IMR-90 (cell line): ENCODE data around the gene STXBP6. TPM values are rescaled to one million over a fixed set of nuclear protein-coding genes. Genes with fewer than 3 reads are reported as not detected.

Experiments used
- ATAC-seq: fragments of 200-7000 bp; cut with Tn5 transposase; 2 replicates; pipeline ENCODE4 v1.9.1; 2020; ENCODE audit warnings: low read depth, mild to moderate bottlenecking, moderate library complexity
- BruUV-seq: library from RNA; stranded (reverse); fragments of 400-500 nt; replicated peaks from 2 replicates; lab custom pipeline; 2021; lab: Mats Ljungman, UMichigan
- CTCF ChIA-PET: fragments of 300-600 bp; formaldehyde crosslinking; extraction: SDS; loops from one replicate; lab custom pipeline; 2021; ENCODE audit warnings: antibody characterized with exemption; lab: Yijun Ruan, JAX
- POLR2A ChIA-PET: fragments of 300-600 bp; sonication (Branson Sonifier 250); formaldehyde crosslinking; loops from one replicate; lab custom pipeline; 2022; ENCODE audit warnings: antibody characterized with exemption; ENCODE audit not compliant: unreplicated experiment; lab: Charles Lee
- DNase-seq: peaks from one replicate; pipeline ENCODE4 v3.0.0; 2013
- H2AFZ ChIP-seq: replicated peaks from 2 replicates; pipeline ENCODE3; 2013; ENCODE audit warnings: low read length, mild to moderate bottlenecking; ENCODE audit not compliant: poor library complexity
- H2AK5ac ChIP-seq: 2 replicates; pipeline ENCODE4 v1.6.1; 2013; ENCODE audit warnings: low read depth, low read length, inconsistent platforms
- H2AK9ac ChIP-seq: replicated peaks from 2 replicates; pipeline ENCODE3; 2013; ENCODE audit warnings: mild to moderate bottlenecking, low read depth, low read length, moderate library complexity; ENCODE audit not compliant: poor library complexity
- H2BK120ac ChIP-seq: 2 replicates; pipeline ENCODE4 v1.6.1; 2013; ENCODE audit warnings: low read depth, low read length, inconsistent platforms
- H2BK15ac ChIP-seq: 3 replicates; pipeline ENCODE4 v1.6.1; 2013; ENCODE audit warnings: low read depth, low read length, inconsistent platforms
- H2BK20ac ChIP-seq: 2 replicates; pipeline ENCODE4 v1.6.1; 2013; ENCODE audit warnings: low read depth, mild to moderate bottlenecking, inconsistent platforms, low read length, moderate library complexity
- H2BK5ac ChIP-seq: 2 replicates; pipeline ENCODE4 v1.6.1; 2013; ENCODE audit warnings: mild to moderate bottlenecking, low read depth, low read length, inconsistent platforms; ENCODE audit not compliant: poor library complexity, severe bottlenecking
- H3K14ac ChIP-seq: replicated peaks from 2 replicates; pipeline ENCODE4 v1.6.1; 2013; ENCODE audit warnings: low read depth, low read length, inconsistent platforms
- H3K18ac ChIP-seq: 2 replicates; pipeline ENCODE4 v1.6.1; 2013; ENCODE audit warnings: low read depth, low read length, control low read depth
- H3K23ac ChIP-seq: 2 replicates; pipeline ENCODE4 v1.6.1; 2013; ENCODE audit warnings: low read depth, low read length, inconsistent platforms
- H3K27ac ChIP-seq: 2 replicates; pipeline ENCODE4 v1.5.1; 2013; ENCODE audit warnings: mild to moderate bottlenecking, control low read depth, low read length; ENCODE audit not compliant: insufficient read depth
- H3K27me3 ChIP-seq: 2 replicates; pipeline ENCODE4 v1.6.1; 2013; ENCODE audit warnings: low read length; ENCODE audit not compliant: control insufficient read depth, insufficient read depth
- H3K36me3 ChIP-seq: 2 replicates; pipeline ENCODE4 v1.6.1; 2013; ENCODE audit warnings: low read length, mixed read lengths; ENCODE audit not compliant: control insufficient read depth, insufficient read depth
- H3K4ac ChIP-seq: 2 replicates; pipeline ENCODE4 v1.6.1; 2013; ENCODE audit warnings: low read depth, low read length, inconsistent platforms
- H3K4me1 ChIP-seq: 2 replicates; pipeline ENCODE4 v1.6.1; 2013; ENCODE audit warnings: low read length, mixed read lengths; ENCODE audit not compliant: control insufficient read depth, insufficient read depth
- H3K4me2 ChIP-seq: 2 replicates; pipeline ENCODE4 v1.6.1; 2013; ENCODE audit warnings: low read depth, mild to moderate bottlenecking, control low read depth, low read length, moderate library complexity
- H3K4me3 ChIP-seq: 2 replicates; pipeline ENCODE4 v1.5.1; 2013; ENCODE audit warnings: low read depth, mild to moderate bottlenecking, control low read depth, low read length, moderate library complexity; ENCODE audit not compliant: insufficient read depth
- H3K56ac ChIP-seq: 2 replicates; pipeline ENCODE4 v1.6.1; 2013; ENCODE audit warnings: low read length, inconsistent platforms; ENCODE audit not compliant: insufficient read depth; ENCODE audit errors: extremely low read depth
- H3K79me1 ChIP-seq, 2 experiments: 2 replicates each; pipeline ENCODE4 v1.6.1; 2013; ENCODE audit warnings: low read length in 2 of 2, inconsistent platforms in 1 of 2, low read depth in 1 of 2
- H3K9ac ChIP-seq: 2 replicates; pipeline ENCODE4 v1.6.1; 2013; ENCODE audit warnings: low read depth, low read length, control low read depth
- H3K9me1 ChIP-seq: 2 replicates; pipeline ENCODE4 v1.6.1; 2013; ENCODE audit warnings: low read length, inconsistent platforms; ENCODE audit not compliant: insufficient read depth
- H3K9me3 ChIP-seq: 2 replicates; pipeline ENCODE4 v1.6.1; 2013; ENCODE audit warnings: low read length; ENCODE audit not compliant: control insufficient read depth, insufficient read depth
- H4K20me1 ChIP-seq: 2 replicates; pipeline ENCODE4 v1.6.1; 2013; ENCODE audit warnings: low read length, inconsistent platforms; ENCODE audit not compliant: insufficient read depth
- H4K5ac ChIP-seq: 2 replicates; pipeline ENCODE4 v1.6.1; 2013; ENCODE audit warnings: mild to moderate bottlenecking, low read depth, low read length, control low read depth
- H4K8ac ChIP-seq, 2 experiments: 2 replicates each; pipeline ENCODE4 v1.6.1; 2013; ENCODE audit warnings: low read depth in 2 of 2, low read length in 2 of 2, control low read depth in 1 of 2, inconsistent platforms in 1 of 2
- H4K91ac ChIP-seq: 2 replicates; pipeline ENCODE4 v1.6.1; 2013; ENCODE audit warnings: low read depth, low read length, inconsistent platforms; ENCODE audit not compliant: insufficient read depth
- MAFK ChIP-seq: IDR thresholded peaks from 2 replicates; pipeline ENCODE4 v1.6.1; 2012; ENCODE audit warnings: low read depth, low read length, improper control_type of control experiment
- MXI1 ChIP-seq: IDR thresholded peaks from 2 replicates; pipeline ENCODE4 v1.6.1; 2012; ENCODE audit warnings: low read depth, mild to moderate bottlenecking, low read length, moderate library complexity, borderline replicate concordance
- RFX5 ChIP-seq: IDR thresholded peaks from 2 replicates; pipeline ENCODE4 v1.8.0; 2012; ENCODE audit warnings: low read depth, mild to moderate bottlenecking, low read length, moderate library complexity
- WGBS, 2 experiments: methylation state at CpG; one replicate each; pipeline versions ENCODE4 v1.1.5 to v1.1.7; 2013; ENCODE audit warnings: missing lambda C conversion rate in 2 of 2; ENCODE audit not compliant: insufficient read length in 1 of 2; ENCODE audit errors: extremely low coverage in 2 of 2; 5-methylcytosine and 5-hydroxymethylcytosine counted together
- dilution Hi-C: fragments of 300-500 bp; cut with HindIII; formaldehyde crosslinking; loops from one replicate; pipeline ENCODE4 v1.14.3; 2018; ENCODE audit warnings: low sequenced_read_pairs; ENCODE audit not compliant: unreplicated experiment
- in situ Hi-C: fragments of 300-500 bp; cut with MboI; formaldehyde crosslinking; loops from 3 replicates; pipeline ENCODE4 v1.14.3; 2019; ENCODE audit warnings: low sequenced_read_pairs, inconsistent platforms, mixed read lengths
- intact Hi-C: fragments of 100-400 bp; cut with micrococcal nuclease; formaldehyde crosslinking; loops from 2 replicates; pipeline ENCODE4 v1.10.0; 2022
- polyA plus RNA-seq, 3 experiments: library from polyadenylated mRNA; depleted of rRNA; stranded (reverse); fragments of >200 nt; gene quantifications; 2 replicates each; pipeline ENCODE4 v1.2.3, GENCODE V29; 2012; ENCODE audit warnings: low replicate concordance in 1 of 3
- total RNA-seq: library from RNA; depleted of rRNA; stranded (reverse); fragments of >200 nt; gene quantifications from 2 replicates; pipeline ENCODE4 v1.2.3, GENCODE V29; 2012
- TF ChIP-seq, protein P1 (sequence below): fragments of 150-350 bp; IDR thresholded peaks from 2 replicates; pipeline ENCODE4 v1.6.1; 2017; ENCODE audit warnings: mild to moderate bottlenecking, antibody characterized with exemption, low read length, low read depth

The STXBP6 gene
- total and polyA plus RNA-seq, 2 of the 4 experiments (the other 2 are of a cell fraction) = 14.2 to 14.3 TPM

DNA sequence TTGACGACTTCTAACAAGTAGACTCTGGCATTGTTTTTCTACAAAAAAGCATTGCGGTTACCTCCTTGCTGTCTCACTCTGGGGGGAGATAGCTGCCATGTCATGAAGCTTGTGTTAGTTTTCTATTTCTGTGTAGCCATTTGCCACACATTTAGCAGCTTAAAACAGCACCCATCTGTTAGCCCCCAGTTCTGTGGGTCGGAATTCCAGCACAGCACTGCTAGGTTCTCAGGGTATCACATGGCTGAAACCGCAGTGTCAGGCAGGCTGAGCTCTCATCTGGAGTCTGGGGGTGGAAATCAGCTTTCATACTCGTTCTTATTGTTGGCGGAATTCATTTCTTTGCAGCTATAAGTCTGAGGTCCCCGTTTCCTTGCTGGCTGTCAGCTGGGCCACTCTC is 19.9 kb upstream of the STXBP6 start:
- Histone ChIP-seq H3K36me3 (no peaks in the 10 kb centered on the region), H3K4me3 (no peak overlapping the region), H2AK5ac (no peak overlapping the region), H2BK120ac (no peak overlapping the region), H4K91ac (no peak overlapping the region), H3K9me1 (no peaks in the 10 kb centered on the region), H3K27ac (no peak overlapping the region), H3K9me3 (no peaks in the 10 kb centered on the region), H4K8ac (no peak overlapping the region), H3K56ac (no peak overlapping the region), H3K14ac (no peak overlapping the region), H2AFZ (no peak overlapping the region), H2BK15ac (no peak overlapping the region), H3K27me3 (no peaks in the 10 kb centered on the region; the same call in 1 of the 2 replicates), H3K4me2 (no peak overlapping the region), H3K79me1 (no peaks in the 10 kb centered on the region), H2BK20ac (no peak overlapping the region), H4K20me1 (no peaks in the 10 kb centered on the region), H3K9ac (no peak overlapping the region), H4K5ac (no peak overlapping the region), H2BK5ac (no peak overlapping the region), H3K23ac (no peak overlapping the region), H2AK9ac (no peak overlapping the region), H3K4ac (no peak overlapping the region), H3K4me1 (no peaks in the 10 kb centered on the region), H3K18ac (no peak overlapping the region)
- POLR2A ChIA-PET = no interaction called here
- in situ Hi-C loops = no loop called here
- no peak for TF ChIP-seq MXI1
- TF ChIP-seq, protein P1, sequence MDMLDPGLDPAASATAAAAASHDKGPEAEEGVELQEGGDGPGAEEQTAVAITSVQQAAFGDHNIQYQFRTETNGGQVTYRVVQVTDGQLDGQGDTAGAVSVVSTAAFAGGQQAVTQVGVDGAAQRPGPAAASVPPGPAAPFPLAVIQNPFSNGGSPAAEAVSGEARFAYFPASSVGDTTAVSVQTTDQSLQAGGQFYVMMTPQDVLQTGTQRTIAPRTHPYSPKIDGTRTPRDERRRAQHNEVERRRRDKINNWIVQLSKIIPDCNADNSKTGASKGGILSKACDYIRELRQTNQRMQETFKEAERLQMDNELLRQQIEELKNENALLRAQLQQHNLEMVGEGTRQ = no peak
- TF ChIP-seq RFX5 = no peak
- TF ChIP-seq MAFK = no peak
- dilution Hi-C loops = no loop called here
- ATAC-seq = no peak
- intact Hi-C loops = no loop called here
- BruUV-seq = no TSS peak
- WGBS, 2 experiments = 68% methylated on average over 4 of the region's 7 CpGs; no CpG with 5 or more reads in 1 of the 2 experiments
- CTCF ChIA-PET = no interaction called here
- no peak for DNase-seq
